HG03060 (cell line): ENCODE data around the gene LDB2.

Experiments used
- ATAC-seq: cut with Tn5 transposase; IDR thresholded peaks from one replicate; pipeline ENCODE4 v1.9.1; 2021; ENCODE audit warnings: low read depth, moderate number of reproducible peaks; ENCODE audit not compliant: unreplicated experiment

The LDB2 gene

GRCh38 chr4:16887887-16888286 lies 10.6 kb downstream of the LDB2 start:
- ATAC-seq: no peak

GRCh38 chr4:16884673-16885460 lies 13.6 kb downstream of the LDB2 start:
- no peak for ATAC-seq

- ATAC-seq: no peak
Observed at GRCh38 chr4:16883806-16884205, 14.6 kb downstream of the LDB2 start.

GRCh38 chr4:16881151-16881884 lies 17.1 kb downstream of the LDB2 start:
- ATAC-seq: no peak

GRCh38 chr4:16875487-16875886 lies 23.0 kb downstream of the LDB2 start:
- ATAC-seq: no peak

GRCh38 chr4:16869594-16870245 lies 28.7 kb downstream of the LDB2 start:
- no peak for ATAC-seq

- ATAC-seq: no peak
Observed at GRCh38 chr4:16868674-16869073, 29.8 kb downstream of the LDB2 start.

GRCh38 chr4:16867827-16868226 lies 30.6 kb downstream of the LDB2 start:
- no peak for ATAC-seq

GRCh38 chr4:16866974-16867373 lies 31.5 kb downstream of the LDB2 start:
- no peak for ATAC-seq

- no peak for ATAC-seq
Observed at GRCh38 chr4:16865897-16866283, 32.6 kb downstream of the LDB2 start.

- ATAC-seq: no peak
Observed at GRCh38 chr4:16865209-16865896, 33.1 kb downstream of the LDB2 start.

- ATAC-seq: no peak
Observed at GRCh38 chr4:16864199-16864598, 34.2 kb downstream of the LDB2 start.

- ATAC-seq: no peak
Observed at GRCh38 chr4:16862697-16863096, 35.7 kb downstream of the LDB2 start.

- no peak for ATAC-seq
Observed at GRCh38 chr4:16860516-16860915, 37.9 kb downstream of the LDB2 start.

GRCh38 chr4:16859031-16859430 lies 39.4 kb downstream of the LDB2 start:
- ATAC-seq: no peak

GRCh38 chr4:16858275-16858752 lies 40.1 kb downstream of the LDB2 start:
- ATAC-seq: no peak

- no peak for ATAC-seq
Observed at GRCh38 chr4:16857425-16857824, 41.0 kb downstream of the LDB2 start.

GRCh38 chr4:16853640-16854039 lies 44.8 kb downstream of the LDB2 start:
- no peak for ATAC-seq

- ATAC-seq: no peak
Observed at GRCh38 chr4:16852644-16853043, 45.8 kb downstream of the LDB2 start.

- ATAC-seq: no peak
Observed at GRCh38 chr4:16852228-16852627, 46.2 kb downstream of the LDB2 start.
